BE2C (cell line): ENCODE results near the gene STK32C.
A peak's percentile ranks its signal among the peaks of the same experiment; 100 is the strongest.

Experiments
- DNase-seq: peaks from one replicate; pipeline ENCODE4 v3.0.0-alpha.2; 2020
- H3K27me3 ChIP-seq: fragments of 250-450 bp; sonication (Bioruptor Pico); 2 replicates; pipeline ENCODE4 v1.5.1; 2020; ENCODE audit warnings: mild to moderate bottlenecking
- H3K36me3 ChIP-seq: fragments of 250-450 bp; sonication (Bioruptor Pico); 2 replicates; pipeline ENCODE4 v1.5.1; 2020; ENCODE audit warnings: mild to moderate bottlenecking
- H3K4me1 ChIP-seq: fragments of 250-450 bp; sonication (Bioruptor Pico); 2 replicates; pipeline ENCODE4 v1.5.1; 2020
- H3K4me3 ChIP-seq: 2 replicates; pipeline ENCODE4 v1.5.1; 2011; ENCODE audit warnings: low read depth, low read length
- H3K9me3 ChIP-seq: fragments of 250-450 bp; sonication (Bioruptor Pico); 2 replicates; pipeline ENCODE4 v1.5.1; 2020
- TF ChIP-seq, protein P1 (sequence below): IDR thresholded peaks from 2 replicates; pipeline ENCODE4 v1.5.1; 2012; ENCODE audit warnings: mild to moderate bottlenecking, low read depth, low read length

The STK32C gene

DNA sequence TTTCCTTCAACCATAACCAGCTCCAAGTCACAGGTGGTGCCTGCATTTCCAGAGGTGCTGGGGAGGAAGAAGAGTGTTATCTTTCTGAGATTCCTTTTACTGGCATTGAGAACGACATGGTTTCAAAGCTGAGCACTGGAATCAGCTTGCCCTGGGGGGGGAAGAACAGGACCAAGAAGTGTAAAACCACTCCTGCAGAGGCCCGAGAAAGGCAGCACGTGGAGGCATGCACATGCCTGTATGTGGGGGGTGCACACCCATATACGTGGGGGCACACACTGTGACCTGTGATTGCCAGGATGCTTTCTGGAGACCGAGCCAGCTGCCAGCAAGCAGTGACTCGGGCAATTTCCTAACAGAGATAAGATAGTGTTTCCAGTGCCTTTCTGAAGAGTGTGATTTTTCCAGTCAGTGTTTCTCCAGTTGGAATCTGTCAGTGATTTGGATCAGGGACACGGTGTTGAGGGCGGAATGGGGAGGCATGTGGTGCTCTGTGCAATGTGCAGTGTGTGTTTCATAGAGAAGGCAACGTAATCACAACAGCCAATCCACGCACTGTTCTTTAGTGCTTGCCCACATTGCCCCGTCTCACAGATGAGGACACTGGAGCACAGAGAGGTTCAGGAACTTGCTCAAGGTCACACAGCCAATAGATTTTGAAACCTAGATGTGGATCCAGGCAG is 28.5 kb upstream of the STK32C start:
- Histone ChIP-seq H3K4me1 (no peaks in the 10 kb centered on the region), H3K4me3 (peak overlapping the region; percentile 28), H3K36me3 (no peaks in the 10 kb centered on the region), H3K27me3 (no peaks in the 10 kb centered on the region), H3K9me3 (no peaks in the 10 kb centered on the region)
- no peak for DNase-seq
- TF ChIP-seq, protein P1, sequence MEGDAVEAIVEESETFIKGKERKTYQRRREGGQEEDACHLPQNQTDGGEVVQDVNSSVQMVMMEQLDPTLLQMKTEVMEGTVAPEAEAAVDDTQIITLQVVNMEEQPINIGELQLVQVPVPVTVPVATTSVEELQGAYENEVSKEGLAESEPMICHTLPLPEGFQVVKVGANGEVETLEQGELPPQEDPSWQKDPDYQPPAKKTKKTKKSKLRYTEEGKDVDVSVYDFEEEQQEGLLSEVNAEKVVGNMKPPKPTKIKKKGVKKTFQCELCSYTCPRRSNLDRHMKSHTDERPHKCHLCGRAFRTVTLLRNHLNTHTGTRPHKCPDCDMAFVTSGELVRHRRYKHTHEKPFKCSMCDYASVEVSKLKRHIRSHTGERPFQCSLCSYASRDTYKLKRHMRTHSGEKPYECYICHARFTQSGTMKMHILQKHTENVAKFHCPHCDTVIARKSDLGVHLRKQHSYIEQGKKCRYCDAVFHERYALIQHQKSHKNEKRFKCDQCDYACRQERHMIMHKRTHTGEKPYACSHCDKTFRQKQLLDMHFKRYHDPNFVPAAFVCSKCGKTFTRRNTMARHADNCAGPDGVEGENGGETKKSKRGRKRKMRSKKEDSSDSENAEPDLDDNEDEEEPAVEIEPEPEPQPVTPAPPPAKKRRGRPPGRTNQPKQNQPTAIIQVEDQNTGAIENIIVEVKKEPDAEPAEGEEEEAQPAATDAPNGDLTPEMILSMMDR, result no peak

DNA sequence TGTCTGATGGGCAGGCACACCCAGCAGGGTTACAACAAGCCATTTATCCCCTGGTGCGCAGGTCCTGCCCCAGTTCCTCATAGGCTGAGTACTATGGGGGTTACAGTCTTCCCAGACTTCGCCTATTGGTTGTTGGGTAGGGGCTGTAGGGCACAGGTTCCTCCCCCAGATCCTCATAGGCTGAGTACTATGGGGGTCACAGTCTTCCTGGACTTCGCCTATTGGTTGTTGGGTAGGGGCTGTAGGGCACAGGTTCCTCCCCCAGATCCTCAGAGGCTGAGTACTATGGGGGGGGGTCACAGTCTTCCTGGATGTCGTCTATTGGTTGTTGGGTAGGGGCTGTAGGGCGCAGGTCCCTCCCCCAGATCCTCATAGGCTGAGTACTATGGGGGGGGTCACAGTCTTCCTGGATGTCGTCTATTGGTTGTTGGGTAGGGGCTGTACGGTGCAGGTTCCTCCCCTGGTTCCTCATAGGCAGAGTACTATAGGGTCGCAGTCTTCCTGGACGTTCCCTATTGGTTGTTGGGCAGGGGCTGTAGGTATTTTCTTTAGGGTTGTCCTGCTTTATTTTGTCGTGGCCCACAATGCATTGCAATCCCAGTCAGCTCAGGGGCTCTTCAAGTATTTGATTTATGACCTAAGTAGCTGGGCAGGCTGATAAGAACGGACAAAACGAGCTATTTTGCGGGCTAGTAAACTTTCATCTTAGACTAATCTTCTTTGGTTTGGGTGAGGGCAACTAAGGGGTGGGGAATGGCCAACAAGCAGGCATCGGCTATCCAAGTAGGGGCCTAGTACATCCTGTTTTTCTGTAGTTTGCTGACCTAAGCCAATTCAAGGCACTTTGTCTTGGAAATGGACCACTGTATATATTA is 27.7 kb upstream of the STK32C start:
- H3K4me1 ChIP-seq, result no peaks in the 10 kb centered on the region
- peak overlapping the region; percentile 28 for H3K4me3 ChIP-seq
- no peaks in the 10 kb centered on the region for H3K9me3 ChIP-seq
- no peaks in the 10 kb centered on the region for H3K27me3 ChIP-seq
- TF ChIP-seq, protein P1, result no peak
- no peaks in the 10 kb centered on the region for H3K36me3 ChIP-seq
- peak; percentile 80 for DNase-seq

DNA sequence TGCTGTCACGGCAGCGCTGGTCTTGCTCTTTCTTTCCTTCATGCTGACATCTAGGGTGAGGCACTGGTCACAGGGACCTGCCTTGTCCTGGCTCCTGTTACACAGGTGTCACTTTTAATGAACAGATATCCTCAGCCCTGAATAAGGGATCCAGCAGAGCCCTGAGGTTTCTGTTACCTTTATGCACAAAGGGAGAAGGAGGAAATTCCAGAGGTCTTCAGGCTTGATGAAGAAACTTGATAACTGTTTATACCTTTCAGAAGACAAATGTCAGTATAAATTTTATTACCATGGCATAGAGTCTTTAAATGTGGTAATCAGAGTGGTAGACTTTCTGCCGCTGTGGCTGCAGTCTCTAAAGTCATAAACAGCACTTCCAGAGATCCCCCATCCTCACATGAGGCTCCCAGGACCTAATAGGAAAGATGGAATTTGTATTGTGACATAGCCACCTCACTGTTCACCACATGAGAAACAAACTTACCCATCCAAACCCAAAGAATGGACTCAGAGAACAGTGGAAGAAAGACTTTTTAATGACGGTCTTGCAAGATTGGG is 27.0 kb upstream of the STK32C start:
- H3K4me1 ChIP-seq, result no peaks in the 10 kb centered on the region
- TF ChIP-seq, protein P1, result no peak
- H3K4me3 ChIP-seq, result no peak overlapping the region
- no peaks in the 10 kb centered on the region for H3K36me3 ChIP-seq
- H3K9me3 ChIP-seq, result no peaks in the 10 kb centered on the region
- H3K27me3 ChIP-seq, result no peaks in the 10 kb centered on the region
- DNase-seq, result no peak

DNA sequence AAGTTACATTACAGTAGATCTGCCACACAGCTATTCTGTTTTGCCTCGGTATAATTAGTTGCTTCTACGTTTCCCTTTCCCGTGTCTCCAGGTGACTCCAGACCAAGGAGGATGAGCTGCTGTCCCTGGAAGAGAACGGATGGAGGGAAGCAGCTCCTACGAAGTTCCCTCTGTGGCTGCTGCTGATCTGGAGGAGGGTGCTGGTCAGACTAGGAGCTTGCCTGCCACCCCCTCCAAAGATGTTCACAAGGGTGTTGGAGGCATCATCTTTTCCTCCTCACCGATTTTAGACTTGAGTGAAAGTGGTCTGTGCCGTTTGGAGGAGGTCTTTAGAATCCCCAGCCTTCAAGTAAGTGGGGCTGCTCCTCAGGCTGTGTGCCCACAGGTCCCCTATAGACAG is 25.6 kb upstream of the STK32C start:
- no peak for DNase-seq
- Histone ChIP-seq H3K4me3 (no peak overlapping the region), H3K27me3 (no peaks in the 10 kb centered on the region)

DNA sequence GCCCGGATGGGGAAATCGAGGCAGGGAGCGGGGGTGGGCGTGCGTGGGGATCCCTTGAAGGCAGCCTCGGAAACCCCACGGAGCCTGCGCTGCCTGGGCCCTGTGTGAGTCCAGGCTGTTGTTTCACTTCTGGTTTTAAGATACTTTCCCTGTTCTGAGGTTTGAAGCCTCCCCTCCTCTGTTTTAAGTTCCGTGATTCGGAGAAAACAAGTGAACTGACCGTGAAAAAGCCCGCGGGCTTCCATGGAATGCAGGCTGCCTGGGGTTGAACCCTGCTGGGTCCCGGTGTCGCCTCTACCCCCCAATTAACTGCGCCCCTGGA is 24.6 kb upstream of the STK32C start:
- DNase-seq, result no peak
- TF ChIP-seq, protein P1, result no peak
- Histone ChIP-seq H3K9me3 (no peaks in the 10 kb centered on the region), H3K4me1 (no peaks in the 10 kb centered on the region), H3K4me3 (peak overlapping the region; percentile 67), H3K36me3 (no peaks in the 10 kb centered on the region), H3K27me3 (no peaks in the 10 kb centered on the region)

More for the DNA sequence above, 25.6 kb upstream of the STK32C start:
- H3K4me1 ChIP-seq, result no peaks in the 10 kb centered on the region
- no peaks in the 10 kb centered on the region for H3K36me3 ChIP-seq
- H3K9me3 ChIP-seq, result no peaks in the 10 kb centered on the region
- TF ChIP-seq, protein P1, result no peak
